Right kidney (tissue), 9 donors: ENCODE measurements around the gene SATB2.

ENCODE experiments used
- DNase-seq: peaks from one replicate; pipeline ENCODE4 v3.0.0-alpha.2; 2016
- long read RNA-seq, 8 donors: transcript quantifications; one replicate each; lab custom pipeline, GENCODE V29; 2026

SATB2 gene
- long read RNA-seq, donor 1, partial matches to known transcripts: 0 of 1 reads
- long read RNA-seq, donor 1, other reads (novel, unspliced or antisense): 0 of 1 reads
- long read RNA-seq, donor 2: 0 reads
- long read RNA-seq, donor 3: 0 reads
- long read RNA-seq, donor 4: 0 reads
- long read RNA-seq, donor 5, full-length matches to known transcripts: 1 of 1 reads
- long read RNA-seq, donor 5, partial matches to known transcripts: 0 of 1 reads
- long read RNA-seq, donor 5, other reads (novel, unspliced or antisense): 0 of 1 reads
- long read RNA-seq, donor 6, full-length matches to known transcripts: 1 of 1 reads
- long read RNA-seq, donor 6, partial matches to known transcripts: 0 of 1 reads
- long read RNA-seq, donor 6, other reads (novel, unspliced or antisense): 0 of 1 reads
- long read RNA-seq, donor 7, partial matches to known transcripts: 0 of 1 reads
- long read RNA-seq, donor 7, other reads (novel, unspliced or antisense): 0 of 1 reads
- long read RNA-seq, donor 8, full-length matches to known transcripts: 1 of 1 reads
- long read RNA-seq, donor 8, partial matches to known transcripts: 0 of 1 reads
- long read RNA-seq, donor 8, other reads (novel, unspliced or antisense): 0 of 1 reads

DNA sequence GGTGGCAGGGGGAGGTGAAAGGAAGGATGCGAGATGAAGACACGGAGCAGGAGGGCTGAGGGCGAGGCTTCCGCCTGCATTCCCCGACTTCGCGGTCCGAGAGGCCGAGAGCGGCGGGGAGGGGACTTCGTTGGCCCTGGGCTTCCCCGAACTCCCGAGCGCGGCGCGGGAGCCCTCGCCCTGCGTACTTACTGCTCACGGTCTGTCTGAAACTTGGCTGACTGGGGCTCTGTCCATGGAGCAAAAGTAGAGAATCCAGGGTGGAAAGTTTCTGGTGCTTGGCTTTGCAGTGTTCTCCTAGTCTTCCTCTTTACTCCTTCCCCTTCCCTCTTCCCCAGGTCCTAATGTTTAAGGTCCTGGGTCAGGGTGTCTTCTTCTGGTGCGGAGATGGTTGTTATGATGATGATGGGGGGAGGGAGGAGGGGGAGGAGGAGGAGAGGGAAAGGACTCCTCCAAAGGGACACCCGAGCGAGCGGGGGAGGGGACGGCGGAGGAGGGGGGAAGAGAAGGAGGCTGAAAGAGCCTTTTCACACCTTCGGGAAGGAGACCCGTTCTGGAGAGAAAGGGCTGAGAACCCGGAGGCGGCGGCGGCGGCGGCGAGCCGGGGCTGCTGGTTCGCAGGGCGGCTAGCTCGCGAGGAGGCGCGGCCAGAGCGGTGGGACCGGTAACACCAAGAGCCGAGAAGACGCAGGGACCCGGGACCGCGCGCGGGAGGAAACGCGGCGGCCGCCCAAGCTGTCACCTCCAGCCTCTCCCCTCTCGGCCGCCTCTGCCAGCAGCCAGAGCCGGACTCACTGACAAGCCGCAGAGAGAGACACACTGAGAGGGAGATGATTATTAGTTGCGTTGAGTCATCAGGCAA lies at the start of gene SATB2:
TSS of gene SATB2 (minus strand) at position 793 of the 862 bp plus-strand sequence. CDS start 1,902 bp downstream, outside the sequence.
- DNase-seq: peak; percentile 75

DNA sequence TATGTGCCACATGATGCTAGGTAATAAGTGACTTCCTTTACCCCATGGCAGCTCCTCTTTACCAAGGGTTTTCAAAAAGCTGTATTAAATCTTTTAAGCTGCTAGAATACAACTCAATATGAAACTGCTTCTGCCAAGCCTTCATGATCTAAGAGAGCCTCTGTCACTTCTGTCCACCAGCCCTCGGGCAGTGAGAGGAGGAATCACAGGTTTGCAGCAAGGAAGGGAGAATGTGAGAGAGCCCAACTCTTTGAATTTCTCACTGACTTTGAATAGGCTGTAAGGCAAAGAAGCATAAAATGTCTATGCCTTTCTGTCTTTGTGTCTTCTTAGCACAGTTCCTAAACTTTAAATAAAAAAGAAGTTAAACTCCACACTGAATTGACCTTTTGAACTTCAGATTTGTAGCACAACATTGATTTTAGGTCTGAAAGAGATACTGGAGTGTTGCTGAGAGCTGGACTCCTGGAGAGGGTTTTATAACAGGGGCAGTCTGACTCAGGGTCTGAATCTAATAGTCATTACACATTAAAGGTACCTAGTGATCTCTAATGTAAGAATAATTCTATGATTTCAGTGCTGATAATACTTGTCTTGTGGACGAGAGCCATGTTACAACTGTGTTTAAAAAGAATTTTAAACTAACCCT lies 48.1 kb upstream of the SATB2 start:
- DNase-seq: no peak

DNA sequence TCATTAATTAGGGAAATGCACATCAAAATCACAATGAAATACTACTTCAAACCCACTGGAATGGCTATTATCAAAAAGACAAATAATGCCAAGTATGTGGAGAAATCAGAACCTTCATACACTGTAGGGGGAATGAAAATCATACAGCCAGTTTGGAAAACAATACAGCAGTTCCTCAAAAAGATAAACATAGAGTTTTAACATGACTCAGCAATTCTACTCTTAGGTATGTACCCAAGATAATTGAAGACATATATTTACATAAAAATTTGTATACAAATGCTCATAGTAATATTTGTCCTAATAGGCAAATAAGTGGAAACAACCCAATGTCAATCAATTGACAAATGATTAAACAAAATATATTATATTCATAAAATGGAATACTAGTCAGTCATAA lies 45.4 kb upstream of the SATB2 start:
- DNase-seq: no peak

DNA sequence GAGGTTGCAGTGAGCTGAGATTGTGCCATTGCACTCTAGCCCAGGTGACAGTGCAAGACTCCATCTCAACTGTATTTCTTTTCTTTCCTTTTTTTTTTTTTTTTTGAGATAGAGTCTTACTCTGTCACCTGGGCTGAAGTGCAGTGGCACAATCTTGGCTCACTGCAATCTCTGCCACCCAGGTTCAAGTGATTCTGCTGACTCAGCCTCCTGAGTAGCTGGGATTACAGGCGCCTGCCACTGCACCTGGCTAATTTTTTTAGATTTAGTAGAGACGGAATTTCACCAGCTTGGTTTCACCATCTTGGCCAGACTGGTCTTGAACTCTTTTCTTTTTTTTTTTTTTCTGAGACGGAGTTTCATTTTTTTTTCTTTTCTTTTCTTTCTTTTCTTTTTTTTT lies 41.3 kb upstream of the SATB2 start:
- no peak for DNase-seq

DNA sequence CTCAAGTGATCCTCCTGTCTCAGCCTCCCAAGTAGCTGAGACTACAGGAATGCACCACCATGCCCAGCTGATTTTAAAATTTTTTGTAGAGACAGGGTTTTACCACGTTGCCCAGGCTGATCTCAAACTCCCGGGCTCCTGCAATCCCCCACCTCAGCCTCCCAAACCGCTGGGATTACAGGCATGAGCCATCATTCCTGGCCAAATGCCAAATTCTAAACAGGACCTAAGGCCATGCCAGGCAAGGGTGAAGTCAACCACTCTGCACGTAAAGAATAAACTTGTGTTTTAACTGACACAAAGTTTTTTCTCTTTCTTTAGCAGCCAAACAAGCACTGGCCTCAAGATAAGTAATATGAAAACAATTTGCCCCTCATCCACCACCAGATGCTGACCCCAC lies 37.4 kb upstream of the SATB2 start:
- DNase-seq: no peak

DNA sequence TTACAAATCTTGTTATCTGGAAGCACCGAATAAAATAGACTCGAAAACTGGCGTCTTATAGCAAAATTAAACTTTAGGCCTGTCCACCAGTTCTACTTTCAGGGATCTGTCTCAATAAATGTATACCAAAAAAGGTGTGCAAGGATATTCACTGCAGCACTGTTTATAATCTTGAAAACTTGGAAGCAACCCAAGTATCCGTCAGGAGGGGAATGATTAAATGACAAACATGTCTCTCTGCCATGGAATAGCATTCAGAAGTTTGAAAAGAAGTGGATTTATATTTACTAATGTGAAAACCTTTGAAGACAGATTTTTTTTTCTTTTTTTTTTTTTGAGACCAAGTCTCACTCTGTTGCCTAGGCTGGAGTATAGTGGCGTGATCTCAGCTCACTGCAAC lies 32.3 kb upstream of the SATB2 start:
- DNase-seq: no peak

DNA sequence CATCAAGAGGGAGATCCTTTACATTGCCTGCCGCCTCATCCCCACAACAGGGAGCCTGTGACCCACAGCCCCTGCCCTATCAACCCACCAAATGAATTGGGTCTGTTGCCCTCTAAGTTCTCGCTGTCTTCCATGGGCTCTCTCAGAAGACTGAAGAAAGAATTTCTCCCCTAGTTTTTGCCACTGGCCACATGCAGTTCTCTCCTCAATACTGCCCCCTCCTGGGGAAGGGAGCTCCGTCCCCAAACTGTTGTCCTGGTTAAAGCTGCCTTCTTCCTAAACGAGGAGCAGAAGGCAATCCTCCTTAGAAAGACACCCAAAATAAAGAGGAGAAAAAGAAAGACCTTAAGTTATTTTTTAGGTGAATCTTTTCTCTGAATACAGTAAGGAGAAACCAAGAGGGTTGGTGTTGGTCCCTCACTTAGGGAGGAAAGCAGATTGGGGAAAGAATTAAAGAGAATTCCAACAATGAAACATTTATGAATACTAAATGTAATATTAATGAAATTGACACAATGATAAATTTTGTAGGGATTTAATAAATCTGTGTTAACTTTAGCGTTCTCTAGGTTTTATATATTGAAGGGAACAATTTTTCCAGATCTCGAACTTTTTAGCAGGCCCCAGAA lies 31.1 kb upstream of the SATB2 start:
- peak; percentile 35 for DNase-seq

DNA sequence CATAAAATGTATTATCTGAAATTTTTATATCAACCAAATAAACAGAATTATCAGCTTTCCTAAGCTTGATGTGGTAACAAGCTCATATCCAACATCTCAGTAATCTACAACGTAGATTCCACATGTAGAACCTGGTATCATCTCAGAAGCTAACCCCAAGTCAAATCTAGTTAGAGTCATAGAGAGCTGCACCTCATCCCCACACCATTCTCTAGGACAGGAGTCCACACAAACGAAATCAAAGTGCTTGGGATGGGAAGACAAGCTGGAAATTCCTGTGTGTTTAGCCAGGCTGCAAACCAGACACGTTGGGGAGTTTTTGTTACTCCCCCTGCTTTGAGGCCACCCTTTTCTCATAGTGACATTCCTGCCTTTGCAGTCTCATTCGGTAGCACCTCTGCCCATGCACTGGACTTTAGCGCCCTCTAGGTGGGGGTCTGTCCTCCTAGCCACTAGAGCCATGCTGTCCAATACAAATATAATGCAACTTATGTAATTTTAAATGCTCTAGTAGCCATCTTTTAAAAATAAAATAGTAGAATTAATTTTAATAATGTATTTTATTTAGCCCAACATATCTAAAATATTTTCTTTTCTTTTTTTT lies 28.1 kb upstream of the SATB2 start:
- peak; percentile 29 for DNase-seq

DNA sequence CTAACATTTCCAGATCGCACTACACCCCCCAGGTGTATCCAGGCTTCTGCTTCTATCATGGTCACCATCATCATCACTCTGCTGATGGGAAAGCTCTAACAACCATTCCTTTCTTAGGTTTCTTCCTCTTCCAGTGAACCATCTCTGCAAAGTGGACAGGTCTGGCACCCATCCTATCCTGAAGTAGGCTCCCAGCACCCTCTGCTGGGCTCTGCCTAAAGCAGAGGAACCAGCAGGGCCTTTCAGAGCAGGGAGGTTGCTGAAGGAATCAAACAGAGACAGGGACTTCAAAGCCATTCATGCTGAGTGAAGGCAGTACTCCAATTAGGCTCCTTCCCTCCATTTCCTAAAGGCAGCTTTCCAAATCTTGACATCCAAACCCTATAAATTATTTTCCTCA lies 27.2 kb upstream of the SATB2 start:
- DNase-seq: no peak

DNA sequence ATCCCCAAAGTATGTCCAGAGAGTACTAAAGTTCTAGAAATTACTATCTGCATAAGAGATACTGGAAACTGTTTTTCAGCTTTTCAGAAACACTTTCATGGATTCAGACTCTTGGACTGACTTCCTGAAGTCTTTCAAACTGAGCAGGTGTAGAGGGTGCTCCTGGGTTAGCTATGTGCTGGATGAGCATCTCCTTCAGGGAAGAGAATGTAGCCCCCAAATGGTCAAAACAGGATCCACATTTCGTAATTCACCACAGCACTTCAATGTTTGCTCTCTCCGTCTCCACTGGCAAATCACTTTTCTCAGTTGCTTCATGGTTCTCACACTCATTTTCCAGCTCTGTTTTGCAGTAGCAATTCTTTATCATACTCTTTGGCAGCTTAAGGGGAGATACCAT lies 23.2 kb upstream of the SATB2 start:
- DNase-seq: no peak

DNA sequence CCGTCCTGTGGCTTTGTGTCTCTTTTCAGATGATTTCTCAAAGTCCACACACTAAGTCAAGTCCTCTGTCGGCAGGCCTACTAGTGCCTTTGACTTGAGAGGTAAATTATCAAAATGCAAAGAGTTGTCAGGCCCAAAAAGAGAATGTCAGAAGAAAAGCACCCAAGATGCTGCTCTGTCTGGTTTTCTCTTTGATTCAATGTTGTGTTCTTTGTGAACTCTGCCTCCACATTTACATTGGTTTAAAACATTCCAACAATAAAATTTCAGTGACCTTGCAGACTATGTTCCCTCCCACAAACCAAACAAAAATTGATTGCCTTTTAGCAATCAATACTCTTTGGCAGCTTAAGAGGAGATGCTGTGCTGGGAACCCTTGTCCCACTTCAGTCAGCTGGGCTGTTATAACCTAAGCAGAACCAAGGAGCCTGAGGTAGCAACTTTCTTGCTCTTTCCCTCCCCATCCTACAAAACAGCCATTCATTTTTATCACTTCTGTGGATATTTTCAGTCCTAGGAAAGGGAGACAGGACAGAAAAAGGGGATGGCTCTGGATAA lies 19.6 kb upstream of the SATB2 start:
- DNase-seq: no peak

DNA sequence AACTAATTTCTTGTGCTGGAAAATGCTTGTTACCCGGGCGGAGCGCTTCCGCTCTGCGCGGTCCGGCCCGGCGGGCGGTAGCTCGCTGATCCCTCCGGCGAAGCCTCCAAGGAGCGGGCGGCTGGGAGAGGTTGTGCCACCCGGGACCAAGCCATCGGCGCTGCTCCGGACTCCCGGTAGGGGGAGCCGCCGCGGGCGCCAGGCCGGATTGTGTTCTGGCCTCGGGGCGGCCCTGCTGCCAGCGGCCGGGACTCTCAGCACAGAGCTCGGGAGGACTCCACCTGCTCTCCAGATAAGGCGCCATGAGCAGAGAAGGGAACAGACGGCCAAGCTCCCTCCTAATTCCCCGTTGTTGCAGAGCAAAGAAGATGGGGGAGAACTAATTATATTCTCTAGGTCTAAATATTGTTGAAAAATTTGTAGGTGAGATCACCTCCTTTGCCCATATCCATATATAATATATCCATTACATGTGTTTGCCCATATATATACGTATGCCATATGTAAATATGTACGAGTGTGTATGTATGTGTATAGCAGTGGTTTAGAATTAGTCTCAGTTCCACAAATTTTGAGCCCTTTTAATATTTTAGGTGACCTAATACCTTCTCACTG lies 13.8 kb upstream of the SATB2 start:
- peak; percentile 53 for DNase-seq

DNA sequence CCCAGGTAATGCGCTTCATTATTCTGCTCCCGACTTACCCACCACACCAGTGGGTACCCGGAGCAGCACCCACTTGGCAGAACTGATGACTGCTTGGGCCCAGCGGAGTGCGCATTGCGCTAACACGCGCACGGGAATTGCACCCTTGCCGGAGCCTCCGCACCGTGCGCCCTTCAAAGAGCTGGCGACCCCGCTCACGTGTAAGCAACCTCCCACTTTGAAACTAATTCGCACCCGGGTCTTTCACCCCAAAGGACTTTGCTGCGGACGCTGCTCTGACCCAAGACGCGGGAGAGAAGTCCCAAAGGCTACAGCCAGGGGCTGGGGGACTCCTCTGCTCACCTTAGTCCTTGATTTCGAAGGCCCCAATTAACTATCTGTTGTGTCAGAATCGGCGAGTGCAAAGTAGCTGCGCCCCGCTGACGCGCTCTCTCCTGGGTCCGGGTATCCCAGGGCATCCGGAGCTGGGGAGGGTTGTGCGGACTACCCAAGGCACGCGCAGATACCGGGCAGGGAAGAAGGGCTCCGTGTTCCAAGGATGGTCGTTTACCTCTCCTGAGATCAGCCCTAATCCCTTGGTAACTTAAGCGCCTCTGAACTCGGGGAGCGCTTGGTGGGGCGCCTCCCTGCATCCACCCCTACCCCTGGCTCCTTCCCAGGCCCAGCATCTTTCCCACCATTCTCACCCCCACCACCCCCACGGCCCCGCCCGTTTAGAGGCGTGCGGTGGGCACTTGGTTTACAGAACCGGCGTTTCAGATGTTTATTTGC lies 13.1 kb upstream of the SATB2 start:
- DNase-seq: peak; percentile 49

DNA sequence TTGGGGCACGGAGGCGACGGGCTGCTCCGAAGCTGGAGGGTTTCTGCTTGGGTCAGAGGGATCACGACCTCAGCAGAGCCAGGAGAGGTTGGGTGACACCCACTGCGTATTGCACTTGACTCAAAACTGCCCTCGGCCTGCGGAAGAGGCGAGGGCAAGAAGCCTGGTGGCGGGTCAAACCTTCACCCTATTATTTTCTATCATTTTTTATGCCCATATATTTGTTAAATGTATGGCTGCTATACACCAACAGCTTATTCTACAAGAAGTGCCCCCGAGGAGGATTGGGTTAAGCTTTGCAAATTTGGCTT lies 12.6 kb upstream of the SATB2 start:
- DNase-seq: peak; percentile 28

DNA sequence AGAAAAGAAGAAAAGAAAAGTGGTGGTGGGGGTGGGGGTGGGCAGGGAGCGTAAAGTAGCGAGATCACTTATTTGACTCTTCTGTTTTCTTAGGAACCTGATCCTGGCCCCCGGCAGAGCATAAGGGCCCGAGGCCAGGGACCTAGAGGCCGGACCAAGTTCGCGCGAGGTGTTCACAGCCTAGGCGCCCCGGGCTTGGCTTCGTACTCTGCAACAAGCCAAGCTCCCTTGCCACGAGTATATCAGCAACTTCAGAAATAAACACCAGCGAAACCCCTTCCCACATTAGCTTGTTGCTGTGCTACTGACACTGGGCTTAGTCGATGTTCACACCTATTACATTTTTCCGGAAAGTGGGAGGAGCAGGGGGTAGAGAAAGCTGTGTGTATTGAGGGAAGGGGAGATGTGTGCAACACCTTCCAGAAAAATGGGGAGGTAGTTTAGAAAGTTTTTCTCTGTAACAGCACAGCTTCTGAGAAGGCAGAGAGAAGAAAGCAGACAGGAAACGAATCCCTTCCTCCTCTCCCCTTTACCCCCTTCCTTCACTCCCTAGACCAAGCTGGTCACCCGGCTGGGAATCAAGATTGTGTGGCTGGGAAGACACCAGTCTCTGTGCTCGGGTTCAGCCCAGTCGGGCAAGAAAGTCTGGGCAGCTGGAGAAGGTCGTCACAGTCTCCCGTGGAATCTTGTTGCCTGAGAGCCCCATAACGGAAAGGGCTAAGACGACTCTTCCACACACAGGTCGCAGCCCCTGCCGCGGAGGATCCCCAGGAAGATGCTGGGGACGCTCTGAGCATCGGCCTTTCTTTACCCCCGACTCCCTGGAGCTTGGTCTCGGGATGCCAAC lies 12.0 kb upstream of the SATB2 start:
- DNase-seq: peak; percentile 50

DNA sequence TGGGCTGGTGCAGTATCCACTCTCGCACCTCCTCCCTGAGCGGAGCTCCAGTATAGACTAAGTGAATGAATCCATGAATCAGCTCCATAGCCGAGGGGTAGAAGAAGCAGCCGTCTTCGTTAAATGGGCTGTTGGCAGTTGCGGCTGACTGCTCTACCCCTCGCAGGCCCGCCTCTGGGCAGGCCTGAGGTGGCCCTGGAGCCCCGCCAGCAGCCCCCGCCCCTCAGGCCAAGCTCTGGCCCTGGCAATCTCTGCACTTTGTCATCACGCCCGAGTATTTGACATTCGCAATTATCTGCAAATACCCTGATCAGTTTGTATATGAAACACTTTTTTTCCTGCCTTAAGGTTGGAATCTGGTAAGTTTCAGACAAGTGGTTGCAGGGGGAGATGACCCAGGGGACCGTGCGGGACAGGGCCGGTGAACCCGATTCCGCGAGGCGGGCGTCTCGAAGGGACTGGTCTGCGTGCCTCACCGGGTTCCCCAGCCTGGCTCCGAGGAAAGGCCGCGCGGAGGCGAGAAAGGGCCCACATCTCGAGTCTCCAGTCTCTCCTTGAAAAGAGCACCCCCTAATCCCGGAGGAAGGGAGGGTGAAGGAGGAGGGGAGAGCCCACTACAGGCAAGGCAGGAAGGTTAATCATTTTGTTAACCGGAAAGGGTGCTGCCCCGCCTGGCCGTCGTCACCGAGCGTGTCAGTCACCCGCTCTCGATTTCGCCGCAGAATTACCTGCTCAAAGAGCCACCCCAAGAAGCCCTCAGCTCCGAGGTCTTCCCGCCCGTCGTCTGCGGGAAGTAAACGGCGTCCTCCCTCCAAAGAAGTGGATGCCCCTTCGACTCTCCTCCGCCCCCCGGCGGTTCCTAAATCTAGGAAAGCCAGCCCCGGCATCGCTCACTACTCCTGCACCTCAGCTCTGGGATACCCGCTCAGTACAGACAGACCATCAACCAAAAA lies 11.1 kb upstream of the SATB2 start:
- DNase-seq: peak; percentile 64

DNA sequence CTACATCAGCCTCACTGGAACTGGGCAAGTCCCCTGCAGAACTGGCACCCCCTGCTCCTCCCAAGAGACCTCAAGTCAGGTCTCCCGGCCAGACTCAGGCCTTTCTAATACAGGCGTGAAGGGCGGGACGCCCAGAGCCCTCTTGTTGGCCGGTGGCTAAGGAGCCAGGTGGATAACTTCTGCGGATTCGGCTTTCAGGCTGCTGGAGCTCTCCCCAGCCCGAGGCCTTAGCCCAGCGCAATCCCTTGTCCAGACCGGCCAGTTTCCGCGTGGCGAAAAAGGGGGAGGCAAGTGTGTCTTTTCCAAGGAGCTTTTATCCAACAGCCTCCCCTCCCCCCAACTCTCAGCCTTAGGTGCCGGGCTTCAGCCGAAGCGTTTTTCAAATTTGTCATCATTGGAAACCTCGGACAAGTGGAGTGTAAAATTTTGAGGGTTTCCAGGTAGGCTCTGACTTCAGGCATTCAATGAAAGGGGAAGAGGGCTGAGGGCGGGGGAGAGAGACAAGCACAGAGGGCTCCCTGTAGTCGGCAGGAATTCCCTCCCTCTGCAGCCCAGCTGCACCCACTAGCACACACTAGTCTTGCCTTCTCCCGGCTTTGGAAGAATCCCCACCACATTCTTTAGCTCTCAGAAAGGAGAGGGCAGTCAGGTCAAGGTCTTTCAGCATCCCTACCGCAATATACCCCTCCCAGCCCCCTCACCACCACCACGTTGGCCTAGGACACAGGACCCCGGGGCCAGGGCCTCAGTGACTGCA lies 9.5 kb upstream of the SATB2 start:
- DNase-seq: peak; percentile 58
